Endothelial cell of umbilical vein (primary cell): ENCODE results near the gene PHACTR2. TPM values are rescaled to one million over a fixed set of nuclear protein-coding genes. Genes with fewer than 3 reads are reported as not detected.
A peak's percentile ranks its signal among the peaks of the same experiment; 100 is the strongest.

Source experiments
- BruUV-seq: library from RNA; stranded (reverse); fragments of 400-500 nt; replicated peaks from 2 replicates; lab custom pipeline; 2021; lab: Mats Ljungman, UMichigan
- CTCF ChIA-PET: fragments of 300-600, 350-600 bp; sonication (Branson Sonifier 250); formaldehyde crosslinking; loops from one replicate; lab custom pipeline; 2021; ENCODE audit warnings: antibody characterized with exemption, inconsistent platforms; lab: Charles Lee
- POLR2A ChIA-PET: fragments of 300-600, 350-600 bp; sonication (Branson Sonifier 250); formaldehyde crosslinking; loops from one replicate; lab custom pipeline; 2021; ENCODE audit warnings: antibody characterized with exemption, inconsistent platforms; lab: Charles Lee
- DNase-seq: peaks from one replicate; pipeline ENCODE4 v3.0.0-alpha.2; 2011; ENCODE audit warnings: low read depth, low spot score
- FAIRE-seq: peaks from 2 replicates; lab custom pipeline; 2011; peaks lifted over from hg19 to GRCh38; lab: Jason Lieb, UNC
- H2AFZ ChIP-seq: 2 replicates; pipeline ENCODE4 v1.6.0; 2012; ENCODE audit warnings: low read depth, low read length, control low read depth, inconsistent platforms
- H3K27ac ChIP-seq: 2 replicates; pipeline ENCODE4 v1.5.1; 2011; ENCODE audit warnings: low read depth, mild to moderate bottlenecking, control low read depth, low read length, moderate library complexity; ENCODE audit not compliant: insufficient read depth
- H3K27me3 ChIP-seq, 2 experiments: 2 replicates each; pipeline versions ENCODE4 v1.6.0 to v1.6.1; 2011; ENCODE audit warnings: low read length in 2 of 2, mixed read lengths in 1 of 2; ENCODE audit not compliant: control insufficient read depth in 2 of 2, insufficient read depth in 2 of 2
- H3K36me3 ChIP-seq, 2 experiments: 2 replicates in 1 of 2; 3 replicates in 1 of 2; pipeline ENCODE4 v1.5.1; 2011; ENCODE audit warnings: low read length in 2 of 2, mild to moderate bottlenecking in 1 of 2, moderate library complexity in 1 of 2; ENCODE audit not compliant: control insufficient read depth in 2 of 2, insufficient read depth in 2 of 2; ENCODE audit errors: extremely low read depth in 1 of 2
- H3K4me1 ChIP-seq: 3 replicates; pipeline ENCODE4 v1.5.1; 2011; ENCODE audit warnings: mild to moderate bottlenecking, low read length; ENCODE audit not compliant: control insufficient read depth, insufficient read depth; ENCODE audit errors: extremely low read depth
- H3K4me2 ChIP-seq: 2 replicates; pipeline ENCODE4 v1.6.1; 2011; ENCODE audit warnings: low read length, control low read depth, mixed read lengths; ENCODE audit not compliant: insufficient read depth
- H3K4me3 ChIP-seq, 3 experiments: fragments of 200-600 bp in 1 of 3; sonication (generic), shearing (Covaris generic) in 1 of 3; replicated peaks in 1 of 3; 2 replicates each; pipeline ENCODE4 v1.5.1; 2011 to 2016; ENCODE audit warnings: control low read depth in 3 of 3, low read length in 3 of 3, mild to moderate bottlenecking in 2 of 3, inconsistent platforms in 1 of 3, low read depth in 1 of 3, moderate library complexity in 1 of 3; ENCODE audit not compliant: insufficient read depth in 1 of 3
- H3K79me2 ChIP-seq: 2 replicates; pipeline ENCODE4 v1.6.0; 2012; ENCODE audit warnings: low read length, inconsistent platforms; ENCODE audit not compliant: control insufficient read depth, insufficient read depth
- H3K9ac ChIP-seq: replicated peaks from 2 replicates; pipeline ENCODE3; 2011; ENCODE audit warnings: low read length, control low read depth; ENCODE audit not compliant: insufficient read depth; ENCODE audit errors: extremely low read depth
- H3K9me1 ChIP-seq: replicated peaks from 3 replicates; pipeline ENCODE4 v1.6.0; 2011; ENCODE audit warnings: mild to moderate bottlenecking, low read length; ENCODE audit not compliant: control insufficient read depth, insufficient read depth; ENCODE audit errors: extremely low read depth
- H3K9me3 ChIP-seq: replicated peaks from 2 replicates; pipeline ENCODE4 v1.5.1; 2012; ENCODE audit warnings: low read length, inconsistent platforms; ENCODE audit not compliant: control insufficient read depth, insufficient read depth
- H4K20me1 ChIP-seq: replicated peaks from 2 replicates; pipeline ENCODE3; 2011; ENCODE audit warnings: mild to moderate bottlenecking, low read length; ENCODE audit not compliant: control insufficient read depth, insufficient read depth; ENCODE audit errors: extremely low read depth
- CTCF ChIP-seq, 2 donors: IDR thresholded peaks; 1 replicate in 1 of 2; 2 replicates in 1 of 2; pipeline ENCODE4 v1.5.1; 2011; ENCODE audit warnings: low read length in 2 of 2, mild to moderate bottlenecking in 2 of 2, moderate library complexity in 2 of 2, control low read depth in 1 of 2, inconsistent platforms in 1 of 2, low read depth in 1 of 2; ENCODE audit not compliant: insufficient read depth in 1 of 2; ENCODE audit errors: extremely low read depth in 1 of 2
- EZH2 ChIP-seq: IDR thresholded peaks from 2 replicates; pipeline ENCODE4 v1.6.1; 2012; ENCODE audit warnings: borderline replicate concordance, low read depth, mild to moderate bottlenecking, moderate library complexity, low read length, inconsistent platforms; ENCODE audit not compliant: severe bottlenecking
- FOS ChIP-seq: IDR thresholded peaks from 2 replicates; pipeline ENCODE4 v1.6.1; 2011; ENCODE audit warnings: mild to moderate bottlenecking, low read length, moderate library complexity, borderline replicate concordance; ENCODE audit not compliant: insufficient read depth
- GATA2 ChIP-seq: IDR thresholded peaks from 2 replicates; pipeline ENCODE4 v1.7.0; 2011; ENCODE audit warnings: low read depth, mild to moderate bottlenecking, moderate library complexity, mixed read lengths, low read length; ENCODE audit not compliant: insufficient read length, insufficient read depth
- MYC ChIP-seq: IDR thresholded peaks from one replicate; pipeline ENCODE4 v1.6.1; 2011; ENCODE audit warnings: mild to moderate bottlenecking, low read depth, low read length
- POLR2A ChIP-seq: IDR thresholded peaks from 2 replicates; pipeline ENCODE4 v1.6.1; 2012; ENCODE audit warnings: low read depth, mild to moderate bottlenecking, control low read depth, low read length
- POLR2AphosphoS5 ChIP-seq: IDR thresholded peaks from 2 replicates; pipeline ENCODE4 v1.6.1; 2012; ENCODE audit warnings: low read depth, mild to moderate bottlenecking, control low read depth, low read length, moderate library complexity; ENCODE audit not compliant: insufficient read depth
- dilution Hi-C: fragments of 300-500 bp; cut with MboI; formaldehyde crosslinking; loops from one replicate; pipeline ENCODE4 v1.15.0; 2019; ENCODE audit warnings: low sequenced_read_pairs; ENCODE audit not compliant: extremely low pct_ligation_motif_present
- intact Hi-C: fragments of 100-400 bp; cut with micrococcal nuclease; formaldehyde crosslinking; loops from one replicate; pipeline ENCODE4 v1.10.0; 2022
- polyA plus RNA-seq, 4 experiments: library from polyadenylated mRNA; depleted of rRNA in 3 of 4; stranded (reverse) in 3 of 4; unstranded in 1 of 4; fragments of >200 nt; gene quantifications; 2 replicates each; pipeline versions ENCODE4 v1.2.1 to v1.2.3, GENCODE V29; 2011 to 2012; ENCODE audit warnings: missing spikeins in 1 of 4
- total RNA-seq: library from RNA; stranded (reverse); gene quantifications from 2 replicates; pipeline ENCODE4 v1.2.3, GENCODE V29; 2021
- TF ChIP-seq, protein P1 (sequence below): IDR thresholded peaks from 2 replicates; pipeline ENCODE4 v1.6.1; 2011; ENCODE audit not compliant: insufficient read depth, insufficient read length

The PHACTR2 gene
- total and polyA plus RNA-seq, 2 donors (not counting 3 experiments of a cell fraction or from before 2014, with no cell fraction given), result 16.3 to 178 TPM

GRCh38 chr6:143842461-143842901 is 164.7 kb downstream of the PHACTR2 start:
- peak; percentile 40 for FAIRE-seq
- intact Hi-C loops, result loop anchor here (2.0 kb wide), 3 partner anchors 146 to 164 kb away; no protein-coding TSS in a partner anchor

GRCh38 chr6:143842902-143843676 is 165.3 kb downstream of the PHACTR2 start, which contains the start of gene LTV1:
TSS of gene LTV1 (plus strand) at chr6:143843338. CDS start at chr6:143843478, 140 bp downstream.
- H4K20me1 ChIP-seq, result no peaks in the 10 kb centered on the region
- H3K9ac ChIP-seq, result peak within 1 kb of the TSS; percentile 91
- H3K4me3 ChIP-seq, result peak within 1 kb of the TSS; percentile 46 to 82 (median 49)
- DNase-seq (peak; percentile 97), FAIRE-seq (peak; percentile 97)
- intact Hi-C loops (loop anchor here (1.0 to 2.0 kb wide), 5 partner anchors 21 to 268 kb away; no protein-coding TSS in a partner anchor), dilution Hi-C loops (no loop called here)
- peak within 1 kb of the TSS; percentile 94 for H3K4me2 ChIP-seq
- H3K36me3 ChIP-seq, result peaks cover 13 to 21% of the 10 kb centered on the region in 2 experiments
- no peak for TF ChIP-seq CTCF (IDR thresholded peaks at IDR 0.05; ENCODE audit: extremely low read depth in 1 of 2, insufficient read depth in 1 of 2, low read depth in 1 of 2, low read length in 2 of 2)
- TF ChIP-seq, protein P1, sequence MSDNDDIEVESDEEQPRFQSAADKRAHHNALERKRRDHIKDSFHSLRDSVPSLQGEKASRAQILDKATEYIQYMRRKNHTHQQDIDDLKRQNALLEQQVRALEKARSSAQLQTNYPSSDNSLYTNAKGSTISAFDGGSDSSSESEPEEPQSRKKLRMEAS, result peak; percentile 92
- TF ChIP-seq FOS, result no peak
- no peak for TF ChIP-seq GATA2
- TF ChIP-seq MYC, result peak; percentile 89
- peak; percentile 92 for TF ChIP-seq POLR2A
- TF ChIP-seq EZH2, result no peak
- TF ChIP-seq POLR2AphosphoS5, result peak; percentile 75
- H3K4me1 ChIP-seq, result peaks cover 9% of the 10 kb centered on the region
- peaks cover 27% of the 10 kb centered on the region for H3K79me2 ChIP-seq
- H2AFZ ChIP-seq, result peak within 1 kb of the TSS; percentile 89
- no peaks in the 10 kb centered on the region for H3K27me3 ChIP-seq
- H3K9me3 ChIP-seq, result no peaks in the 10 kb centered on the region
- POLR2A ChIA-PET, result interaction anchor here (1.0 to 1.4 kb wide), 3 partner anchors 21 to 268 kb away, joined by 3 to 11 read pairs (median 4); partner anchors contain the start of gene PHACTR2
- H3K9me1 ChIP-seq, result no peaks in the 10 kb centered on the region
- H3K27ac ChIP-seq, result peak within 1 kb of the TSS; percentile 90
- BruUV-seq, result no TSS peak
- CTCF ChIA-PET, result interaction anchor here (0.6 to 4.2 kb wide), 13 partner anchors 15 to 267 kb away, joined by 3 to 40 read pairs (median 4); no protein-coding TSS in a partner anchor

More at GRCh38 chr6:143842461-143842901, 164.7 kb downstream of the PHACTR2 start:
- Histone ChIP-seq H3K27ac (peak overlapping the region; percentile 90), H3K79me2 (peaks cover 27% of the 10 kb centered on the region), H3K36me3 (peaks cover 11 to 19% of the 10 kb centered on the region in 2 experiments), H3K9me3 (no peaks in the 10 kb centered on the region), H3K4me2 (peak overlapping the region; percentile 80), H3K4me1 (peaks cover 9% of the 10 kb centered on the region), H3K27me3 (no peaks in the 10 kb centered on the region), H3K9me1 (no peaks in the 10 kb centered on the region), H3K9ac (peak overlapping the region; percentile 91), H2AFZ (peak overlapping the region; percentile 89), H3K4me3 (peak overlapping the region; percentile 46 to 82 (median 49)), H4K20me1 (no peaks in the 10 kb centered on the region)
- CTCF ChIA-PET, result interaction anchor here (0.7 to 4.2 kb wide), 9 partner anchors 14 to 267 kb away, joined by 3 to 40 read pairs (median 4); no protein-coding TSS in a partner anchor
- POLR2A ChIA-PET, result interaction anchor here (0.6 to 1.4 kb wide), 2 partner anchors 20 to 64 kb away, joined by 3 to 11 read pairs; no protein-coding TSS in a partner anchor
- no peak for DNase-seq
- dilution Hi-C loops, result no loop called here
- TF ChIP-seq FOS (no peak), POLR2AphosphoS5 (no peak), MYC (no peak), POLR2A (no peak), GATA2 (no peak)
- TF ChIP-seq, protein P1, result no peak
- BruUV-seq, result TSS peak; percentile 98
